RWPE1 (cell line): Measurements from ENCODE around the gene CYP4F11.

Source experiments
- CTCF ChIA-PET: fragments of 350-600 bp; sonication (Branson Sonifier 250); formaldehyde crosslinking; extraction: SDS; loops from one replicate; lab custom pipeline; 2021; lab: Yijun Ruan, JAX
- POLR2A ChIA-PET: fragments of 400-600 bp; formaldehyde crosslinking; extraction: SDS; loops from one replicate; lab custom pipeline; 2020; ENCODE audit warnings: antibody characterized with exemption; ENCODE audit not compliant: low non-redundant PET; lab: Yijun Ruan, JAX
- DNase-seq: peaks from one replicate; pipeline ENCODE4 v3.0.0; 2012; ENCODE audit warnings: low spot score
- H3K27ac ChIP-seq: fragments of 450-650 bp; 2 replicates; pipeline ENCODE4 v1.5.1; 2017
- CTCF ChIP-seq: fragments of 450-650 bp; conservative IDR thresholded peaks from 2 replicates; pipeline ENCODE4 v1.5.1; 2017; ENCODE audit warnings: low read depth, mild to moderate bottlenecking

Gene CYP4F11

DNA sequence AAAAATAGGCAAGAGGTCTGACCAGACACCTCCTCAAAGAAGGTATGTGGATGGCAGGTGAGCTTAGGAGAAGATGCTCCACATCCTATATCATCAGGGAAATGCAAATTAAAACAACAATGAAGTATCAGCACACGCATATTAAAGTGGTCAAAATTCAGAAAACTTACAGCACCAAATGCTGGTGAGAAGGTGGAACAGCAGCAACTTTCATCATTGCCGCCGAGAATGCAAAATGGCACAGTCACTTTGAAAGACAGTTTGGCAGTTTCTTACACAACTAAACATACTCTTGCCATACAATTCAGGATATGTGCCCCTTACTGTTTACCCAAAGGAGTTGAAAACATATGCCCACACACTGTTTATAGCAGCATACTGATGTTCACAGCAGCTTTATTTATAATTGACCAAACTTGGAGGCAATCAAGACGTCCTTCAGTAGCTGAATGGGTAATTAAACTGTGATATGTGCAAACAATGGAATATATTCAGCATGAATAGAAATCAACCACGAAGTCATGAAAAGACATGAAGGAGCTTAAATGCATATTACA lies 37.0 kb upstream of the CYP4F11 start:
- no peak for DNase-seq
- TF ChIP-seq CTCF, result no peak
- POLR2A ChIA-PET, result no interaction called here
- CTCF ChIA-PET, result interaction anchor here (0.7 kb wide), 1 partner anchor 408 kb away, joined by 3 read pairs; no protein-coding TSS in a partner anchor
- no peak overlapping the region for H3K27ac ChIP-seq

GRCh38 chr19:15964231-15964630 lies 29.9 kb upstream of the CYP4F11 start:
- DNase-seq, result no peak
- ChIA-PET CTCF (interaction anchor here (0.7 kb wide), 1 partner anchor 11 kb away, joined by 3 read pairs; no protein-coding TSS in a partner anchor), POLR2A (no interaction called here)
- no peak overlapping the region for H3K27ac ChIP-seq
- no peak for TF ChIP-seq CTCF

DNA sequence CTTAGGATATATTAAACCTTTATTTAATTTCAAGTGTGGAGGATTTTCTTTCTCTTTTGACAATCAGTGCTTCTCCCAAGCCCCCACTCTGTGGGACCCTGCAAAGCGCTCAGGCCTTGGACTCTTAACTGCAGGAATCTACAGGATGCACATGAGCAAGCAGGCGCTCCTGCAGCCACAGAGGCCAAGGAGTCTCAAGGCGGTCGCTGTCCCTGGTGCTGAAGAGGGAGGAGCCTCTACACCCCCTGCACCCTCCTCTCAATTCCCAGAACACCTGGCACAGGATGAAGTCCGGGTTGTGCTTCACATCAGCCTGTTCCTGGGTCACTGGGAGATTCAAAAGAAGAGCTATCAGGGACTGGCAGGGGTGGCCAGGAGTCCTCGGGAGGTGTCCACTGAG lies 28.0 kb upstream of the CYP4F11 start:
- TF ChIP-seq CTCF, result no peak
- H3K27ac ChIP-seq, result no peak overlapping the region
- no peak for DNase-seq
- ChIA-PET CTCF (interaction anchor here (0.7 kb wide), 1 partner anchor 698 kb away, joined by 5 read pairs; no protein-coding TSS in a partner anchor), POLR2A (no interaction called here)

GRCh38 chr19:15954820-15955219 lies 20.5 kb upstream of the CYP4F11 start:
- no peak for DNase-seq
- TF ChIP-seq CTCF, result no peak
- no peak overlapping the region for H3K27ac ChIP-seq
- ChIA-PET CTCF (no interaction called here), POLR2A (no interaction called here)

DNA sequence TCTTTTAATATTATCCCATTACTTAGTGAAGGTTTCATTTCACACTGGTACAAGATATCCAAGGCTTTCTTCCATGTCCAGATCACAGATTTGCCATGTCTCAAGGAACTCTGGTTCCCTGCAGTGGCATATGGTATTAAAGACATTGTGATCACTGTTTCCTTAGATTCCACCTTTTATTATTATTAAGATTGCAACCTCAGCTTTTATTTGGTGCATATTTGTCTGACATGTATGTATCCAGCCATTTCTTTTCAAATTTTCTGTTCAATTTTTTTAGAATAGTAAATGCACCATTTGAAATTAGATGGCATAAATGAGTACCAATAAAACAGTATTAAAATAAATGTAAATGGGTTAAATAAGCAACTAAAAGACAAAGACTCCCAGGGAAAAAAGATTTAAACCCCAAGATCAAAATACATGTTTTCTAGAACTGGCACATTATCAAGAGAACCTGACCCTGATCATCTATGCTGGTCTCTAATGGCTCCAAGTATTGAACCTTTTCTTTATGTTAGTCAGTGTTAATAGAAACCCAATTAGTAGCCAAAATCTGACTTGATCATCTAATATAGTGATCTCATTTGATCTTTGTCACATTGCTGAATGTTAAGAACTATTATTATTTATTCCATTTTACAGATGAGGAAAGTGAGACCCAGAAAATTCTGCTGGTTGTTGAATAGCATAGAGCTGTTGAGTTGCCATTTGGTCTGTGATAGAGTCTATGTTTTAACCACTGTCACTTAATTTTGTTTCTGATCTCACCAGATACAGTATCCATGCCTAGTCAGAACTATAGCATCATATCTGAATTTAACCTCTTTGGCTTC lies 14.1 kb upstream of the CYP4F11 start, which contains the start of gene OR10H4:
TSS of gene OR10H4 (plus strand) at position 786 of the 836 bp plus-strand sequence. CDS start at position 786, 0 bp downstream.
- CTCF ChIA-PET, result no interaction called here
- POLR2A ChIA-PET, result no interaction called here
- no peak within 1 kb of the TSS for H3K27ac ChIP-seq
- no peak for TF ChIP-seq CTCF
- no peak for DNase-seq

DNA sequence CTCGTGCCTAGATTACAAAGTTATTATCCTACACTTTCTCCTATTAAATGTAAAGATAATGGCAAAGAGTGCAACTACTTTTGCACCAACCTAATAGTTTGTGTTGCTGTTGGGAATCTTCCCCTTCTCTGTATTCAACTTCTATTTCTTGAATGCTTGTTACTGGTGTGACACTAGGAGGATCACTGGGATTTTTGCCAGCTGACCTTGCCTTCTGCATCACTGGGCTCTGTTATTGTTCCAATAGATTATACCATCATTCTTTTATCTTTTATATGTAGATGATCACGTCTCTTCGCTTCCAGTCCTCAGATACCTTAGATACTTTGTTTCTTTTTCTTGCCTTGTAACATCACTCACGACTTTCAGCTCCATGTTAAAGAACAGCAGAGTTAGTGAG lies 11.0 kb upstream of the CYP4F11 start:
- CTCF ChIA-PET, result interaction anchor here (0.5 kb wide), 1 partner anchor 191 kb away, joined by 3 read pairs; no protein-coding TSS in a partner anchor
- POLR2A ChIA-PET, result no interaction called here
- no peak for DNase-seq
- TF ChIP-seq CTCF, result no peak
- H3K27ac ChIP-seq, result no peak overlapping the region
